ENCODE data around the gene CFAP52.

The CFAP52 gene

GRCh38 chr17:9647014-9647413, 70.6 kb downstream of the CFAP52 start:
- no peaks in the 10 kb centered on the region for H3K9me3 ChIP-seq (ENCODE audit: insufficient read depth, low read length, severe bottlenecking)
- no peak overlapping the region for H3K27ac ChIP-seq (ENCODE audit: low read length)
- H3K4me2 ChIP-seq (ENCODE audit: insufficient read depth, low read length) = no peak overlapping the region
- H4K20me1 ChIP-seq (ENCODE audit: insufficient read depth, low read length) = no peaks in the 10 kb centered on the region
- no peak for TF ChIP-seq EZH2 (IDR thresholded peaks at IDR 0.05; ENCODE audit: borderline replicate concordance, low read depth, low read length, severe bottlenecking)
- TF ChIP-seq CTCF (IDR thresholded peaks at IDR 0.05; ENCODE audit: borderline replicate concordance, extremely low read depth, low read length, poor library complexity, severe bottlenecking) = no peak
- no peak for ATAC-seq (ENCODE audit: insufficient read depth, low read depth)
- H3K27me3 ChIP-seq (ENCODE audit: insufficient read depth, low read length, poor library complexity) = peaks cover 14% of the 10 kb centered on the region
- H3K9ac ChIP-seq (ENCODE audit: low read depth, low read length) = no peak overlapping the region
- H3K4me1 ChIP-seq (ENCODE audit: insufficient read depth, low read length) = peaks cover 10% of the 10 kb centered on the region
- no peaks in the 10 kb centered on the region for H3K36me3 ChIP-seq (ENCODE audit: insufficient read depth, low read length)
- H2AFZ ChIP-seq (ENCODE audit: low read depth, low read length) = no peak overlapping the region
- H3K4me3 ChIP-seq (ENCODE audit: low read depth in 1 of 2, low read length in 2 of 2) = no peak overlapping the region
- no peaks in the 10 kb centered on the region for H3K79me2 ChIP-seq (ENCODE audit: insufficient read depth, low read length)
- no peak for DNase-seq

GRCh38 chr17:9648521-9649110, 72.2 kb downstream of the CFAP52 start:
- TF ChIP-seq CTCF (IDR thresholded peaks at IDR 0.05; ENCODE audit: borderline replicate concordance, extremely low read depth, low read length, poor library complexity, severe bottlenecking) = no peak
- TF ChIP-seq EZH2 (IDR thresholded peaks at IDR 0.05; ENCODE audit: borderline replicate concordance, low read depth, low read length, severe bottlenecking) = no peak
- no peak for DNase-seq
- Histone ChIP-seq H3K9ac (ENCODE audit: low read depth, low read length) (no peak overlapping the region), H3K36me3 (ENCODE audit: insufficient read depth, low read length) (no peaks in the 10 kb centered on the region), H3K4me3 (ENCODE audit: low read depth in 1 of 2, low read length in 2 of 2) (no peak overlapping the region), H3K79me2 (ENCODE audit: insufficient read depth, low read length) (no peaks in the 10 kb centered on the region), H3K4me2 (ENCODE audit: insufficient read depth, low read length) (no peak overlapping the region), H3K27me3 (ENCODE audit: insufficient read depth, low read length, poor library complexity) (peaks cover 14% of the 10 kb centered on the region), H3K9me3 (ENCODE audit: insufficient read depth, low read length, severe bottlenecking) (no peaks in the 10 kb centered on the region), H4K20me1 (ENCODE audit: insufficient read depth, low read length) (no peaks in the 10 kb centered on the region), H3K4me1 (ENCODE audit: insufficient read depth, low read length) (peaks cover 10% of the 10 kb centered on the region), H2AFZ (ENCODE audit: low read depth, low read length) (no peak overlapping the region), H3K27ac (ENCODE audit: low read length) (no peak overlapping the region)
- no peak for ATAC-seq (ENCODE audit: insufficient read depth, low read depth)

- ATAC-seq (ENCODE audit: insufficient read depth, low read depth) (no peak), DNase-seq (no peak)
- Histone ChIP-seq H3K27ac (ENCODE audit: low read length) (no peak overlapping the region), H3K27me3 (ENCODE audit: insufficient read depth, low read length, poor library complexity) (no peaks in the 10 kb centered on the region), H3K9ac (ENCODE audit: low read depth, low read length) (no peak overlapping the region), H3K9me3 (ENCODE audit: insufficient read depth, low read length, severe bottlenecking) (no peaks in the 10 kb centered on the region), H3K4me1 (ENCODE audit: insufficient read depth, low read length) (no peaks in the 10 kb centered on the region), H2AFZ (ENCODE audit: low read depth, low read length) (no peak overlapping the region), H3K4me3 (ENCODE audit: low read depth in 1 of 2, low read length in 2 of 2) (no peak overlapping the region), H3K36me3 (ENCODE audit: insufficient read depth, low read length) (no peaks in the 10 kb centered on the region), H3K4me2 (ENCODE audit: insufficient read depth, low read length) (no peak overlapping the region), H4K20me1 (ENCODE audit: insufficient read depth, low read length) (no peaks in the 10 kb centered on the region), H3K79me2 (ENCODE audit: insufficient read depth, low read length) (no peaks in the 10 kb centered on the region)
- no peak for TF ChIP-seq EZH2 (IDR thresholded peaks at IDR 0.05; ENCODE audit: borderline replicate concordance, low read depth, low read length, severe bottlenecking)
- TF ChIP-seq CTCF (IDR thresholded peaks at IDR 0.05; ENCODE audit: borderline replicate concordance, extremely low read depth, low read length, poor library complexity, severe bottlenecking) = no peak
Measured at GRCh38 chr17:9658593-9659211, 82.3 kb downstream of the CFAP52 start.
